ENCODE measurements around the gene JUN. TPM values are rescaled to one million over a fixed set of nuclear protein-coding genes. Genes with fewer than 3 reads are reported as not detected.

Gene JUN
- total and polyA plus RNA-seq, 3 donors from 2014 or later, result 40.9 to 67.8 (median 60.6) TPM

GRCh38 chr1:58769809-58770320, 14.0 kb downstream of the JUN start:
- TF ChIP-seq CTCF (IDR thresholded peaks at IDR 0.05) (no peak), POLR2A (IDR thresholded peaks at IDR 0.05) (no peak)
- 69 to 74% methylated on average over 9 of the region's 9 CpGs for WGBS, 2 donors
- H3K27me3 ChIP-seq, result no peaks in the 10 kb centered on the region
- intact Hi-C loops (cut with DNase I; ENCODE audit: low total_unique reads), result no loop called here
- peaks cover 12% of the 10 kb centered on the region for H3K4me1 ChIP-seq
- no peak overlapping the region for H3K27ac ChIP-seq
- no peak for DNase-seq
- H3K9me3 ChIP-seq, result no peaks in the 10 kb centered on the region
- H3K36me3 ChIP-seq (ENCODE audit: low read depth, missing control alignments), result no peaks in the 10 kb centered on the region
- H3K4me3 ChIP-seq, result no peak overlapping the region

GRCh38 chr1:58768971-58769808, 14.7 kb downstream of the JUN start:
- H3K27me3 ChIP-seq, result no peaks in the 10 kb centered on the region
- no peak for TF ChIP-seq POLR2A (IDR thresholded peaks at IDR 0.05)
- TF ChIP-seq CTCF (IDR thresholded peaks at IDR 0.05), result peak; percentile 52 to 83 (median 76)
- H3K9me3 ChIP-seq, result no peaks in the 10 kb centered on the region
- H3K27ac ChIP-seq, result peak overlapping the region in 1 of 2 donors; percentile 29
- H3K4me3 ChIP-seq, result no peak overlapping the region
- 17 to 31% methylated on average over 22 of the region's 22 CpGs for WGBS, 2 donors
- no peaks in the 10 kb centered on the region for H3K36me3 ChIP-seq (ENCODE audit: low read depth, missing control alignments)
- intact Hi-C loops (cut with DNase I; ENCODE audit: low total_unique reads), result no loop called here
- peaks cover 12% of the 10 kb centered on the region for H3K4me1 ChIP-seq
- DNase-seq, result peak; percentile 93

- peaks cover 9% of the 10 kb centered on the region for H3K4me1 ChIP-seq
- peak overlapping the region in 1 of 2 donors; percentile 13 for H3K27ac ChIP-seq
- TF ChIP-seq POLR2A (IDR thresholded peaks at IDR 0.05), result no peak
- TF ChIP-seq CTCF (IDR thresholded peaks at IDR 0.05), result no peak
- WGBS, 2 donors, result 66% methylated on average over 5 of the region's 5 CpGs
- intact Hi-C loops (cut with DNase I; ENCODE audit: low total_unique reads), result no loop called here
- H3K4me3 ChIP-seq, result no peak overlapping the region
- H3K36me3 ChIP-seq (ENCODE audit: low read depth, missing control alignments), result no peaks in the 10 kb centered on the region
- no peak for DNase-seq
- no peaks in the 10 kb centered on the region for H3K9me3 ChIP-seq
- H3K27me3 ChIP-seq, result no peaks in the 10 kb centered on the region
These were observed 15.6 kb downstream of the JUN start for GRCh38 chr1:58768191-58768731.

GRCh38 chr1:58767143-58767542, 16.7 kb downstream of the JUN start:
- intact Hi-C loops (cut with DNase I; ENCODE audit: low total_unique reads), result no loop called here
- WGBS, 2 donors, result 94 to 100% methylated on average over 1 of the region's 1 CpG
- Histone ChIP-seq H3K36me3 (ENCODE audit: low read depth, missing control alignments) (no peaks in the 10 kb centered on the region), H3K27me3 (no peaks in the 10 kb centered on the region), H3K9me3 (no peaks in the 10 kb centered on the region), H3K27ac (no peak overlapping the region), H3K4me3 (no peak overlapping the region), H3K4me1 (peaks cover 6% of the 10 kb centered on the region)
- TF ChIP-seq POLR2A (IDR thresholded peaks at IDR 0.05) (no peak), CTCF (IDR thresholded peaks at IDR 0.05) (no peak)
- no peak for DNase-seq
